ENCODE results near the gene LONP2. TPM values are rescaled to one million over a fixed set of nuclear protein-coding genes. Genes with fewer than 3 reads are reported as not detected.

LONP2 gene
- total RNA-seq, 1 experiment from 2014 or later, result 55.6 TPM

DNA sequence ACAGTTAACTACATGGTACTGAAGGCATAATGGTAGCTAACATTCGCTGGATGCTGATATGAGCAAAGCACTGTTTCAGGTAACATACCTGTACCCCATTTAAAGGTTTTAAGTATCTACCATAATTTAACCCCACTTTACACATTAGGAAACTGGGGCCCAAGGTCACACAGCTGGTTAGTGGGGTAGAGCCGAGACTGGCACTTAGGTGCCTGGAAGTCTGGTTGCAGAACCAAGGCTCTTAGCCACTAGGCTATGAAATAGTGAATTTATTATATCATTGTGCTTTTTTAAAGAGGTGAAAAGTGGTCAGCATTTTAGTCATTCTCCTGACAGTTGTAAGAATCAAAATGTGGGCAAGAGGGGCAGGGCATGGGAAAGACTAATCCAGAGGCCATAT is 115.9 kb downstream of the LONP2 start:
- Mint-ChIP-seq H3K4me3 (ENCODE audit: unreplicated experiment) (no peak overlapping the region), H3K36me3 (ENCODE audit: insufficient read depth, unreplicated experiment) (peaks cover 26% of the 10 kb centered on the region), H3K27me3 (ENCODE audit: insufficient read depth, unreplicated experiment) (no peaks in the 10 kb centered on the region), H3K4me1 (ENCODE audit: insufficient read depth, unreplicated experiment) (peaks cover 12% of the 10 kb centered on the region), H3K27ac (ENCODE audit: low read depth, unreplicated experiment) (no peak overlapping the region), H3K9me3 (ENCODE audit: unreplicated experiment) (no peaks in the 10 kb centered on the region)
- TF ChIP-seq, protein P1, sequence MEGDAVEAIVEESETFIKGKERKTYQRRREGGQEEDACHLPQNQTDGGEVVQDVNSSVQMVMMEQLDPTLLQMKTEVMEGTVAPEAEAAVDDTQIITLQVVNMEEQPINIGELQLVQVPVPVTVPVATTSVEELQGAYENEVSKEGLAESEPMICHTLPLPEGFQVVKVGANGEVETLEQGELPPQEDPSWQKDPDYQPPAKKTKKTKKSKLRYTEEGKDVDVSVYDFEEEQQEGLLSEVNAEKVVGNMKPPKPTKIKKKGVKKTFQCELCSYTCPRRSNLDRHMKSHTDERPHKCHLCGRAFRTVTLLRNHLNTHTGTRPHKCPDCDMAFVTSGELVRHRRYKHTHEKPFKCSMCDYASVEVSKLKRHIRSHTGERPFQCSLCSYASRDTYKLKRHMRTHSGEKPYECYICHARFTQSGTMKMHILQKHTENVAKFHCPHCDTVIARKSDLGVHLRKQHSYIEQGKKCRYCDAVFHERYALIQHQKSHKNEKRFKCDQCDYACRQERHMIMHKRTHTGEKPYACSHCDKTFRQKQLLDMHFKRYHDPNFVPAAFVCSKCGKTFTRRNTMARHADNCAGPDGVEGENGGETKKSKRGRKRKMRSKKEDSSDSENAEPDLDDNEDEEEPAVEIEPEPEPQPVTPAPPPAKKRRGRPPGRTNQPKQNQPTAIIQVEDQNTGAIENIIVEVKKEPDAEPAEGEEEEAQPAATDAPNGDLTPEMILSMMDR (IDR thresholded peaks at IDR 0.05; ENCODE audit: unreplicated experiment), result no peak
- CTCF ChIA-PET, result interaction anchor here (0.5 to 11.3 kb wide), 5 partner anchors 24 to 1418 kb away, joined by 3 to 169 read pairs (median 3); no protein-coding TSS in a partner anchor
- no peak for DNase-seq (ENCODE audit: unreplicated experiment)
- intact Hi-C loops (cut with micrococcal nuclease), result no loop called here
- POLR2A ChIA-PET, result interaction anchor here (1.5 to 1.6 kb wide), 2 partner anchors 26 to 35 kb away, joined by 3 to 4 read pairs; partner anchors contain the start of gene SIAH1
- no TSS peak for BruUV-seq (replicated peaks)

DNA sequence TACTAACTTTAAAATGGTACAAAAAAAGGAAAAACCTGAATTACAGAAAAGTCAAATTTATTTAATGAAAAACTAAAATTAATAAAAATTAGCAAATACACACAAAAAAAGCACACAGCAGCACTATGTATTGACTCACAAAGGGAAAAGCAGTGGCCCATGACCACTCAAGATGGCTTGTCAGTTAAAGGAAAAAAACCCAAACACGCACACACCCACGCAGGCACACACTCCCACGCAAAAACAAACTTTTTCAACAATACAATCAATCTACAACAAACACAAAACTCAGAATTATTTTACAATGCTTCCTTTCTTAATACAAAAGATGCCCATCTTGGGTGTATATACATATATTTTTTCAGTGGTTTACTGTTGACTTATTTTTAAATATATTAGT is 116.9 kb downstream of the LONP2 start:
- peaks cover 26% of the 10 kb centered on the region for H3K36me3 Mint-ChIP-seq (ENCODE audit: insufficient read depth, unreplicated experiment)
- TF ChIP-seq, protein P1 (IDR thresholded peaks at IDR 0.05; ENCODE audit: unreplicated experiment), result no peak
- BruUV-seq (replicated peaks), result no TSS peak
- CTCF ChIA-PET, result interaction anchor here (0.7 to 11.3 kb wide), 5 partner anchors 9 to 269 kb away, joined by 3 to 169 read pairs (median 5); no protein-coding TSS in a partner anchor
- POLR2A ChIA-PET, result interaction anchor here (0.7 to 1.6 kb wide), 5 partner anchors 11 to 269 kb away, joined by 3 to 4 read pairs (median 3); partner anchors contain the start of gene SIAH1
- no peak overlapping the region for H3K4me3 Mint-ChIP-seq (ENCODE audit: unreplicated experiment)
- intact Hi-C loops (cut with micrococcal nuclease), result no loop called here
- no peaks in the 10 kb centered on the region for H3K27me3 Mint-ChIP-seq (ENCODE audit: insufficient read depth, unreplicated experiment)
- no peak for DNase-seq (ENCODE audit: unreplicated experiment)
- H3K27ac Mint-ChIP-seq (ENCODE audit: low read depth, unreplicated experiment), result no peak overlapping the region
- H3K4me1 Mint-ChIP-seq (ENCODE audit: insufficient read depth, unreplicated experiment), result peaks cover 18% of the 10 kb centered on the region
- H3K9me3 Mint-ChIP-seq (ENCODE audit: unreplicated experiment), result no peaks in the 10 kb centered on the region

DNA sequence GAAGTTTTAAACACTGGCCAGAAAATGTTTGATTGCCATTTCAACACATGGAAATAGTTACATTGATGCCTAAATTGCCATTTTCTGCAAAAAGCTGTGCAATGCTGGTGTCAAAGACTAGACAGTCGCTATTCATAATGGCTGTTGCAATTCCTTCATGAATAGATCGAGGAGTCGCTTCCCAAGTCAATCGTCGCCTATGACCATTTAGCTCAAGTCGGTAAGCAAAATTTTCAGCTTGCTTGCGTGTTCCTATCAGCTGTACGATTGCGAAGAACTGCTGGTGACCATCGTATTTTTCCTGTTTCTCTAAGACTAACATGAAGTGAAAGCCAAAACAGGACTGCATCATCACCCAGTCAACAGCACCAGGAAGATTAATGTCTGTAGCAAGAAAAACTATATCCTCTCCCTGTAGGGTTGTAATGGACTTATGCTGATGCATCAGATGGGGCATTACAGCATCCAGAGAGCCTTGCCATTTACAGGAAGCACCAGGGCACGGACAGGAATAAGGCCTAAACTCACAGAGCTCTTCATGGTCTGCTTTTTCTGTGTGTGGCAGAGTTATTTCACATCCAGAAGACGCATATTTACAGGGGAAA is 117.5 kb downstream of the LONP2 start:
- H3K4me3 Mint-ChIP-seq (ENCODE audit: unreplicated experiment), result no peak overlapping the region
- POLR2A ChIA-PET, result interaction anchor here (0.6 to 1.4 kb wide), 6 partner anchors 22 to 269 kb away, joined by 3 to 4 read pairs (median 3); partner anchors contain the start of gene SIAH1
- CTCF ChIA-PET, result interaction anchor here (0.6 to 11.3 kb wide), 8 partner anchors 7 to 1528 kb away, joined by 3 to 169 read pairs (median 3); no protein-coding TSS in a partner anchor
- H3K27me3 Mint-ChIP-seq (ENCODE audit: insufficient read depth, unreplicated experiment), result no peaks in the 10 kb centered on the region
- no TSS peak for BruUV-seq (replicated peaks)
- TF ChIP-seq, protein P1 (IDR thresholded peaks at IDR 0.05; ENCODE audit: unreplicated experiment), result no peak
- peaks cover 20% of the 10 kb centered on the region for H3K36me3 Mint-ChIP-seq (ENCODE audit: insufficient read depth, unreplicated experiment)
- intact Hi-C loops (cut with micrococcal nuclease), result no loop called here
- DNase-seq (ENCODE audit: unreplicated experiment), result no peak
- H3K27ac Mint-ChIP-seq (ENCODE audit: low read depth, unreplicated experiment), result no peak overlapping the region
- peaks cover 22% of the 10 kb centered on the region for H3K4me1 Mint-ChIP-seq (ENCODE audit: insufficient read depth, unreplicated experiment)
- H3K9me3 Mint-ChIP-seq (ENCODE audit: unreplicated experiment), result no peaks in the 10 kb centered on the region

DNA sequence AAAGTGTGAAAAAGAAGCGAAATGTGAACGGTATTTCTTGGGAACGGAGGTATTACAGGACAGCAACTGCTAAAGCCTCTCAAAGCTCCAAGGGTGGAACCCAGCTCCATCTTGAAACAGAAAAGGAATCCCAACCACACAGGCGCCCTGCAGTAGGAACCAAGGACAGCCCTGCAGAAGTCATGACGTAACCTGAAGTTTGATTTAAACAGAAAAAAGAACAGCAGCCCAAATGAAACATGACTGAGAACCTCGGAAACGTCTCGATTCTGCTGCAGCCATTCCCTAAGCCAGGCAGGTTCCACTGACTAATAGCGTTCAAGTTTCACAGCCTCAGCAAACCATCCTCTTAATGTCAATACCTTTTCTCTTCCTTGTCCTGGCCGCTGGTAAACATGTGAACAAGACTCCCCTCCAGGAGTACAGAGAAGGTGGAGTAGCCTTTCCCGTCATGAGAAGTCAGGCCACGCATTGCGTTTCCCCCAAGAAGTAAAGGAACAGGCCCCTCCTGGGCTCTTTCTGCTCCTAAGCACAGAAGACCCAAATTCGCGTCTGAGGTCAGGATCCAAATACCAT is 121.0 kb downstream of the LONP2 start:
- no TSS peak for BruUV-seq (replicated peaks)
- no peak for DNase-seq (ENCODE audit: unreplicated experiment)
- peak overlapping the region; percentile 80 for H3K4me3 Mint-ChIP-seq (ENCODE audit: unreplicated experiment)
- CTCF ChIA-PET, result interaction anchor here (0.6 to 3.6 kb wide), 21 partner anchors 9 to 277 kb away, joined by 3 to 25 read pairs (median 4); no protein-coding TSS in a partner anchor
- H3K27ac Mint-ChIP-seq (ENCODE audit: low read depth, unreplicated experiment), result peak overlapping the region; percentile 95
- TF ChIP-seq, protein P1 (IDR thresholded peaks at IDR 0.05; ENCODE audit: unreplicated experiment), result no peak
- no peaks in the 10 kb centered on the region for H3K27me3 Mint-ChIP-seq (ENCODE audit: insufficient read depth, unreplicated experiment)
- POLR2A ChIA-PET, result interaction anchor here (0.6 to 6.2 kb wide), 27 partner anchors 9 to 265 kb away, joined by 3 to 157 read pairs (median 4); partner anchors contain the start of genes N4BP1 and SIAH1
- H3K36me3 Mint-ChIP-seq (ENCODE audit: insufficient read depth, unreplicated experiment), result no peaks in the 10 kb centered on the region
- peaks cover 41% of the 10 kb centered on the region for H3K4me1 Mint-ChIP-seq (ENCODE audit: insufficient read depth, unreplicated experiment)
- intact Hi-C loops (cut with micrococcal nuclease), result loop anchor here (5.0 kb wide), 3 partner anchors 97 to 257 kb away; no protein-coding TSS in a partner anchor
- H3K9me3 Mint-ChIP-seq (ENCODE audit: unreplicated experiment), result no peaks in the 10 kb centered on the region

Measured in MCF 10A (cell line).